GM21576 (cell line): Measurements from ENCODE around the gene CDIPT.
"Not testable (repeated sequence)": the region's sequence is repeated elsewhere in the genome, so short reads cannot be mapped to it uniquely, and the experiment has no call there.

ENCODE experiments used
- ATAC-seq: cut with Tn5 transposase; IDR thresholded peaks from one replicate; pipeline ENCODE4 v1.9.1; 2021; ENCODE audit warnings: mild to moderate bottlenecking, moderate library complexity; ENCODE audit not compliant: unreplicated experiment

CDIPT gene

DNA sequence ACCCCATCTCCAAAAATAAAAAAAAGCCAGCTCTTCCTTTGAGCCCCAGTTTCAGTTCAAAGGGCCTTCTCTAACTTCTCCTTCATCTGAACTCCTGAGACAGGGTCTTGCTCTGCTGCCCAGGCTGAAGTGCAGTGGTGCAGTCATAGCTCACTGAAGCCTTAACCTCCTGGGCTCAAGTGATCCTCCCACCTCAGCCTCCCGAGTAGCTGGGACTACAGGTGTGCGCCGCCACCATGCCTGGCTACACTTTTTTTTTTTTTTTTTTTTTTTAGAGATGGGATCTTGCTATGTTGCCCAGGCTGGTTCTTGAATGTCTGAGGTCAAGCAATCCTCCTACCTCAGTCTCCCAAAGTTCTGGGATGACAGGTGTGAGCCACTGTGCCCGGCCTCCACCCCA, 29.8 kb downstream of the CDIPT start:
- not testable (repeated sequence) for ATAC-seq

DNA sequence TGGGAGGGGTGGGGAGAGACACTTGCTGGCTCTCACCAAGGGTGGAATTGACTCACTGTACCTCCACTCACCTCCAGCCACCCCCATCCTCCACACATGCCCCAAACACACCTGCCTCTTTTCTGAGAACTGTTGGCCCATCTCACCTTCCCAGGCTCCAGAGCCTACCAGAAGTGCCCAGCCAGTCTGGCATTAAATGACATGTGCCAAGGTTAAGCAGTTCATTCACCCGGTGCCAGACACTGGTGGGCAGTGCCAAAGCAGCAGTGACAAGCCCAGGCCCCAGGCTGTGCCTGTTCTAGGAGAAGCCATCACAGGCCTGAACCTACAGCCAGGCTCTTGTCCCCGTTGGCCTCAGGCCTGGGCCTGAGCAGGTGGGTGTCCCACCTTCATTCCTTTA, 31.5 kb downstream of the CDIPT start:
- no peak for ATAC-seq

DNA sequence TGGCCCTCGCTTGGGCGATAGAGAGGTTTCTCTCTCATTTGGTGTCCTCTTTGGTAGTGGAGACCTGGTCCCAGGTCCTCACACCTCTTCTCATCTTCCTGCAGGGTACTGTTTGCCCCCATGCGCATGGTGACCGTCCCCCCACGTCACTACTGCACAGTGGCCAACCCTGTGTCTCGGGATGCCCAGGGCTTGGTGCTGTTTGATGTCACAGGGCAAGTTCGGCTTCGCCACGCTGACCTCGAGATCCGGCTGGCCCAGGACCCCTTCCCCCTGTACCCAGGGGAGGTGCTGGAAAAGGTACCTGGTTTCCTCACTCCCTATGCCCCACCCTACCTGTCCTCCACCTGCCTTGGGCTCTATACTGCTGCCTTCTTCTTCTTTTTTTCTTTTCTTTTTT, 32.3 kb downstream of the CDIPT start:
- no peak for ATAC-seq

DNA sequence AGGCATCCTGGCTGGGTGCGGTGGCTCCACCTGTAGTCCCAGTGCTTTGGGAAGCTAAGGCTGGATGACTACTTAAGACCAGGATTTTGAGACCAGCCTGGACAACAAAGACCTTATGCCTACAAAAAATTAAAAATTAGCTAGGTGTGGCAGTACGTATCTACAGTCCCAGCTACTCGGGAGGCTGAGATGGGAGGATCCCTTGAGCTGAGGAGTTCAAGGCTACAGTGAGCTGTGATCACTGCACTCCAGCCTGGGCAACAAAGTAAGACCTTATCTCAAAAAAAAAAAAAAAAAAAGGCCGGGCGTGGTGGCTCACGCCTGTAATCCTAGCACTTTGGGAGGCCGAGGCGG, 36.7 kb downstream of the CDIPT start:
- ATAC-seq: no peak

DNA sequence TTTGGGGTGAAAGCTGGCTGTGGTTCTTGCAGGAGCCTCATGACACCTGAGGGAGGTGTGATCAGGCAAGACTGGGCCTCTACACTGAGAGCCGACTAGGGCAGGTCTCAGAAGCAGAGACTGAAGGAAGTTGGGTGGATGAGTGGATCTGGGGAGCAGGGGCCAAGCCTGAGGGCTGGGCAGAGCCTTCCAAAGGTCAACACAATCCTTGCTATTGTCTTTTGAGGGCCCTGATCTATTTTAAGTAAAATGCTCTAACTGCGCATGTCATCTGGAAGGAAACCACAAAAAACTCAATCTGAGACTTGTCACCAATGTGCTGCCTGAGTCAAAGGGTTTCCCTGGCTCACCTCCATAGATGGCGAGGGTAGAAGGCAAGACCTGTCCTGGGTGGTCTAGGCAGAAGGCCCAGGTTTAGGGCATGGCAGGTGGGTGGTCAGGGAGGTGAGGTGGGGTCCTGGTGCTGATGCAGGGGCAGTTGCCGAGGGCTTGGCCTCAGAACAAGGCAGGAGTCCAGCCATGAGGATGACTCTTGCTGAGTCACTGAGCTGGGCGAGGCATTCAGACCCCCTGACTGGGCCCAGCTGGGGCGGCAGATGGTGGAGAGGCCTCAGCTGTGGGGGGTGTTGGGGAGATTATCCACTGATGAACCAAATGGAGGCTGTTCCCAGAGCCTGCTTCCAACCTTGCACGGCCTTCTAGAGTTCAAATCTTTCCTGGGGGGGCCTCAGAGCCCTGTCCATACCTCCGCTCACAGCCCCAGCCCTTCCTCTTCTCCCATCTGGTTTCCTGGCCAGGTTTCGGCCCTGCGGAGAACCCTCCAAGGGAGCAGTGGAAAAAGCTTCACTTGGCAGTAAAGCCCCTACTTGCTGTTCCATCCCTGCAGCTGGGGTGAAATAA, 37.6 kb downstream of the CDIPT start:
- no peak for ATAC-seq

DNA sequence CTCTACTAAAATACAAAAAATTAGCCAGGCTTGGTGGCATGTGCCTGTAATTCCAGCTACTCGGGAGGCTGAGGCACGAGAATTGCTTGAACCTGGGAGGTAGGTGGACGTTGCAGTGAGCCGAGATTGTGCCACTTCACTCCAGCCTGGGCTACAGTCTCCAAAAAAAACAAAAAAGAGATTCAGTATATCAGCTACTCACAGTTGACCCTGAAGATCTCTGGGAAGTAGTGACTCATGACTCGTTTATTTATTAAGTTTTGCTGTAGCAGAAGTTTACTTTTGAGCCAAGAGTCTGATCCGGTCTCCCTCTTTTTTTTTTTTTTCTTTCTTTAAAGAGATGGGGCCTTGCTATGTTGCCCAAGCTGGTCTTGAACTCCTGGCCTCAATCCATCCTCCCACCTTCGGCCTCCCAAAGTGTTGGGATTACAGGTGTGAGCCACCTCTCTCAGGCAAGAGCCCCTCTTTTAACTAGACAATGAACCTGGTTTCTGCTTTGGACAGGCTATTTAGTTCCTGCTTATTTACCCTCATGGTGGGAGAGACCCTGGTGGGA, 38.4 kb downstream of the CDIPT start:
- ATAC-seq: no peak

DNA sequence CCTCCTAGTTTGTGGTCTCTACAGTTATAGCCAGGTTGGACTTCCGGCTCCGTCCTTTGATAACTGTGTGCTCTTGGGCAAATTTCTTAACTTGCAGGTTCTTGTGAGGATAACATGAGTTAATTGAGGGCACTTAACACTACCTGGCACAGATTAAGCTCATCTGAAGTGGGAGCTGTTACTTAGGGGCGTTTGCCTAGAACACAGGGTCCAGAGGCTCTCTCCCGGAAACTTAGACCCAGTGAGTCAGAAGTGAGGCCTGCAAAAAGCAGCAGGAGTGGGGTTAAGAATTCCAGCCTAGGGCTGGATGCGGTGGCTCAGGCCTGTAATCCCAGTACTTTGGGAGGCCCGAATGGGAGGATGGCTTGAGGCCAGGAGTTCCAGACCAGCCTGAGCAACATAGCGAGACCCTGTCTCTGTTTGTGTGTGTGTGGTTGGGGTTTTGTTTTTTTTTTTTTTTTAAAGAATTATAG, 41.3 kb downstream of the CDIPT start:
- no peak for ATAC-seq

DNA sequence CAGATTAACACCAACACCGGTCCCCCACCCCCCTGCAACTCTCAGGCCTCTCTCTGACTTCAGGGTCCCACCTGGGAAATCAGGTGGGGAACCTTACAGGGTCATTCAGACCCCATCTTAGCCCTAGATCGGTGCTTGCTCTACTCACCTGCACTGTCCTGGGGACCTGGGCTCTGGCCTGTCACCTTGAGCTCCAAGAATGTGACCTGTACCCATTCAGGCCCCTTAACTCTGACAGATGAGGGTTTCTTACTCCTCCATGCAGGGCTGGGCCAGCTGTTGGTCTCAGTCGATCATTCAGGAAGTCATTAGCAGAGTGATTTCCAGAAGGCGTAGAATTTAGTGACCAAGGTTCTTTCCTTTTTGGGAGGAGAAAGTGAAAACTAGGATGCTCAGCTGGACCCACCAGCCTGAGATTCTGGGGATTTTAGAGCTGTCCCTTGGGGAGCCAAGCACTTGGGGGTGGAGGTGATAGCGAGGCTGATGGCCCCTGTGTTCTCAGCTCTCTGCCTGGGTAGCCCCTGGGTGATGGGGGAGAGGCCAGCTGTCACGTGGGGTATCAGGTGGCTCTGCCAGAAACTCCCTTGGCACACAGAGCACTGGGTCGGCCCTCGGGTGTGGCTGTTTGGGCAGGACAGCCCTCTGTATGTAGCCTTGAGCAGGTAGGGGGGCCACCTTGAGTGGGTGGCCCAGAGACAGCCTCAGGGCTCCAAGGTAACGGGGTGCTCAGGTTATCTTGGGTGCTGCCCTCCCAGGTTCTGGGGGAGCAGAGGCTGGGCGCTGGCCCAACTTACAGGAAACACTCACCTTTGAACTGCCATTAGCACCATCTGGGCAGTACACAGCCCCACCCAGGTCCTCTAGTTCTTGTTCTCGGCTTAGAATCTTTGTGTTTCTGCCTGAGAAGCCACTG, 42.0 kb downstream of the CDIPT start:
- peak; percentile 37 for ATAC-seq

DNA sequence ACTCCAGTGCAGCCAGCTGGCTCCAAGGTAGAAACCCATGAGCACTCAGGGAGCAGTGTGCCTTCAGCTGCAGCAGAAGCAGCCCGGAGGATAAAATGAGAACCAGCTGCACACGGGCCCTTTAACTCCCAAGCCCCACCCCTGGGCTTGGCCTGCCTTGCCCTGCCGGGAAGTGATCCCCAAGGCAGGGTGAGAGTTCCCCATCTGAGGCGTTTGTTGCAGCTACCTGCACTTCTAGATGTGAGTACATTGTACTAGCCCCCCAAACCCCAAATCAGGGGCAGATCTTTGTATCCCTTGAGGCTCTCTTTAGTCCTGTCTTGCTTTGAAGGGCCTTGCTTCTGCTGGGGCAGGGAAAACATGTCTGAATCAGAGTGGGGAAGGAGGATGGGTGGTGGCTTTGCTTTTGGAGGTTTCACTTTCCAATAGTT, 42.7 kb downstream of the CDIPT start, which contains the start of gene MVP:
TSS of gene MVP (plus strand) at position 192 of the 431 bp plus-strand sequence. CDS start 10,088 bp downstream, outside the sequence.
- ATAC-seq: no peak

DNA sequence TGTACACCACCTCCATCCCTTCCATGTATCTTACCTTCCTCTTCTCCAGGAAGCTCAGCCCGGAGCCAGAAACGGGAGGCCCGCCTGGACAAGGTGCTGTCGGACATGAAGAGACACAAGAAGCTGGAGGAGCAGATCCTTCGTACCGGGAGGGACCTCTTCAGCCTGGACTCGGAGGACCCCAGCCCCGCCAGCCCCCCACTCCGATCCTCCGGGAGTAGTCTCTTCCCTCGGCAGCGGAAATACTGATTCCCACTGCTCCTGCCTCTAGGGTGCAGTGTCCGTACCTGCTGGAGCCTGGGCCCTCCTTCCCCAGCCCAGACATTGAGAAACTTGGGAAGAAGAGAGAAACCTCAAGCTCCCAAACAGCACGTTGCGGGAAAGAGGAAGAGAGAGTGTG, 43.5 kb downstream of the CDIPT start:
- no peak for ATAC-seq

DNA sequence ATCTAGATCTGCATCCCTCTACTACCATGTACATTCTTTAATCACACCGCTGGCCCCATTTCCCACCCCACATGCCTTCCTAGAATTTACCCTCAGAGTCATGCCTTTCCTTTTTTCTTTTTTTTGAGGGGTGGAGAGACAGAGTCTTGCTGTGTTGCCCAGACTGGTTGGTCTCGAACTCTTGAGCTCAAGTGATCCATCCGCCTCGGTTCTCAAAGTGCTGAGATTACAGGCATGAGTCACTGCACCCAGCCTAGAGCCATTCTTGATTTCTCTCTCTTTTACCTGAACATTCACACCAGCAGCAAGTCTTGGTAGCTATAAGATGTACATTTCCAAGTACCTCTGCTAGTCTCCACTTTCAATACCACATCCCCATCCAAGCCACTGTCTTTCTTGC, 44.9 kb downstream of the CDIPT start:
- no peak for ATAC-seq

DNA sequence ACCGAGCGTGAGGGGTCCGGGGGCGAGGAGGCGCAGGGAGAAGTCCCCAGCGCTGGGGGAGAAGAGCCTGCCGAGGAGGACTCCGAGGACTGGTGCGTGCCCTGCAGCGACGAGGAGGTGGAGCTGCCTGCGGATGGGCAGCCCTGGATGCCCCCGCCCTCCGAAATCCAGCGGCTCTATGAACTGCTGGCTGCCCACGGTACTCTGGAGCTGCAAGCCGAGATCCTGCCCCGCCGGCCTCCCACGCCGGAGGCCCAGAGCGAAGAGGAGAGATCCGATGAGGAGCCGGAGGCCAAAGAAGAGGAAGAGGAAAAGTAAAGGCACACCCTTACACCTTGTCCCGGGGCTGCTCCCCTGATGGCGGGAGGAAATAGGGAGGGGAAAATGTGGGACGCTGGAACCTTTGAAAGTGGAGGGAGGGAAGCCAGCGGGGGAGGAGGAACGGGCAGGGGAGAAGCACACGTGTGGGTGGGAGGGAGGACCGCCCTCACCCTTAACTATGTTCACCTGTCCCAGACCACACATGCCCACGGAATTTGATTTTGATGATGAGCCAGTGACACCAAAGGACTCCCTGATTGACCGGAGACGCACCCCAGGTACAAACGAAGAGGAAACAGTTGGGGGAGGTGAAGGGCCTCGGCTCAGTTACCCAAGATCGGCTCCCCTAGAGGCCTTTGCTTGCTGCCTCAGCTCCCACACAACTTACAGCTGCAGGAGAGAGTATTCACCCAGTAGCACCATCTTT, 46.2 kb downstream of the CDIPT start:
- peak; percentile 14 for ATAC-seq

DNA sequence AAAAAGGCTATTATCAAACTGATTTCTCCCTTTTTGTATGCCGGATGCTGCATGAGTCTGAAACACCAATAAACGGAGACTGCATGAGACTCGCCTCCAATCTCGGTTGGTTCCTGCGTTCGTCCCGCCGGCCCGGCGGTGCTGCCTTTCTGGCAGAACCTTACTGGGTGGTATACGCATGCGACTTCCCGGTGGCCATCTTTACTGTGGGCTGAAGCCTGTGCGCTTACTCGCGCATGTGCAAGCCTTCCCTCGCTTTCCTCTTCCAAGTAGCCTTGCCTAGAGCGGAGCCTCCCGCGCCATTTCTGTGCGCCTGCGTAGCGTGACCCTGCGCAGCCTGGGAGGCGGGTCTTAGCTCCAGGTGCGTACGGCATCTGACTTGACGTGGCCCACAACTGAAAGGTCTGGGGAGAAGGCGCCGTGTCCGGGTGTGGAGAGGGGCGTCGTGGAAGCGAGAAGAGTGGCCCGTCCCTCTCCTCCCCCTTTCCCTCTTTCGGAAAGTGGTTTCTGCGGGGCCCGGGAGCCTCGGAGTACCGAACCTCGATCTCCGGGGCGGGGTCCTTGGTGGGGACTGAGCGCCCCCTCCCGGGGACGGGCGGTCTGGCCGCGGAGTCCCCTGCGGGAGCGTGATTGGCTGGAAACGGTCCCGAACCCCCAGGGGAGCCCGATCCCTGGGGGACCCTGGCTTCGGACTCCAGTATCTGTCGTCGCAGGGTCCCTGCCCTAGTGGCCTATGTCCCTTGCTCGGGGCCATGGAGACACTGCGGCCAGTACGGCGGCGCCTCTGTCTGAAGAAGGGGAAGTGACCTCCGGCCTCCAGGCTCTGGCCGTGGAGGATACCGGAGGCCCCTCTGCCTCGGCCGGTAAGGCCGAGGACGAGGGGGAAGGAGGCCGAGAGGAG, 47.0 kb downstream of the CDIPT start, which contains the start of gene PAGR1:
TSS of gene PAGR1 (plus strand) at position 360 of the 901 bp plus-strand sequence. CDS start at position 734, 374 bp downstream.
- peak; percentile 49 for ATAC-seq

DNA sequence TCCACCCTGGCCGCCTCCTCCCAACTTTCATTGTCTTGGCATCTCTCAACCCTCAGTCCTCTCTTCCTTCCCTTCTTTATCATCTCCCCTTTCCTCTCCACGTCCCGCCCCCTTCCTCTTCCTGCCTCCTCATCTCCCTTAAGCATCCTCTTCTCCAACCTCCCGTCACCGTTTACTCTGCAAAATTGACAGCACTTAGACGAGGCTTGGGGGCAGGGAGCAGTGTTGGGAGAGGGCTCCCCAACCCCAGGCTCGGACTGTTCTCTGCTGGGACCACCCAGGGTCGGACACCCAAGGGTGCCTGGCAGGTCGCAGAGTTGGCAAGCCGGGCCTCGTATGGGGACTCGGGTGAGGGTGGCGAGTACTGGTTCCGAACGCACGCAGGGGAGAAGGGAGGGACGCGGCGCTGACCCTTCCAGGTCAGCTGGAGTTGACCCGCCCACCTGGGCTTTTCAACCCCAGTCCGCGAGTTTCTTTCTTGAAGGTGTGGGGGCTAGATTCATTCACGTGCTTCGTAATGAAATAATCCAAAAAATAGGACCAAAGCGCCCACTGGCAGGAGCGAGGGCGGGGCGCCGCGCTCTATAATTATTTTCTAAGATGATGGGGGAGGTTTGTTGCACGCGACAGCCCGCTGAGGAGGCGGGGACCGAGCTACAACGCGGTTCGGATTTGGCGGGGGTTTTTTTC, 47.8 kb downstream of the CDIPT start:
- ATAC-seq: no peak

DNA sequence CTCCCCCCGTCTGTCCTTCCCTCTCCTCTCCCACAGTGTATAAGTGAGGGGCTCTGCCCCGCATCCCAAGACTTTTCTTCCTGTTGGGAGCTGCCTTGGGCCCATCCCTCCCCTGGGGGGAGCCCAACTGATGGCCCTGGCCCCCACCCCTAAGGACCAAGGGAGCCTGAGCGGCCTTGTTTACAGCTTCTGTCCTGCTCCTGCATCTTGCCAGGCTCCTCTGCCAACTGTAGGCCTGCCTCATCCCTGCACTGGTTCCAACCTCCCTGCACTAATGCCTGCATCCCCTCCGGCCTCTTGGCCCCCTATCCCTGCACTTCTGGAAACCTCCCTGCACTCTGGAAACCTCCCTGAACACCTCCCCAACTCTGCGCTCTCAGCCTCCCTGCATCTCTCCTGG, 48.4 kb downstream of the CDIPT start:
- no peak for ATAC-seq

DNA sequence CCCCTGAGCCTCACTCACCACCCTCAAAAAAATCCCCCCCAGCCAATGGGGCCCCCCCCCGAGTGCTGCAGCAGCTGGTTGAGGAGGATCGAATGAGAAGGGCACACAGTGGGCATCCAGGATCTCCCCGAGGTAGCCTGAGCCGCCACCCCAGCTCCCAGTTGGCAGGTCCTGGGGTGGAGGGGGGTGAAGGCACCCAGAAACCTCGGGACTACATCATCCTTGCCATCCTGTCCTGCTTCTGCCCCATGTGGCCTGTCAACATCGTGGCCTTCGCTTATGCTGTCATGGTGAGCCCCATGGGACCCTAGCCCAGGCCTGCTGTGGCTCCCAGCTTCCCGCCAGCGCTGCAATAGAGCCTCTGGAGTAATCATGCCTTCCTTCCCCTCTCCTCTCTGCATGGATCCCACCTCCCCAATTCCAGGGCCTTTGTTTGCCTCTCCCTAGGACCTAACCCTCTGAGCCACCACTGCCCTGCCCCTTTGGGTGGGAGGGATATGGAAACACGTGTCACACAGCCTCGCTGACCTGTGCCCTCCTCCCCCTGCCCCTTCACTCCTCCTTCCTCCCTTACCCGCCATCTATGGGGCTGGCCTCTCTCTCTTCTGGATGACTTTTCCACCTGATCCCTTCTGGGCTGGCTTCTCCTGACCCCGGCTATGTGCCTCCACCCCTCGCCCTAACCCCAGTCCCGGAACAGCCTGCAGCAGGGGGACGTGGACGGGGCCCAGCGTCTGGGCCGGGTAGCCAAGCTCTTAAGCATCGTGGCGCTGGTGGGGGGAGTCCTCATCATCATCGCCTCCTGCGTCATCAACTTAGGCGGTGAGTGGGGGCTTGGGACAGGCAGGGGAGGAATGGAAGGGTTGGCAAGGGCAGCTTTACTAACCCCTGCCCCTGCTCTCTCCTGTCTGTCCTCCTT, 49.1 kb downstream of the CDIPT start:
- no peak for ATAC-seq

DNA sequence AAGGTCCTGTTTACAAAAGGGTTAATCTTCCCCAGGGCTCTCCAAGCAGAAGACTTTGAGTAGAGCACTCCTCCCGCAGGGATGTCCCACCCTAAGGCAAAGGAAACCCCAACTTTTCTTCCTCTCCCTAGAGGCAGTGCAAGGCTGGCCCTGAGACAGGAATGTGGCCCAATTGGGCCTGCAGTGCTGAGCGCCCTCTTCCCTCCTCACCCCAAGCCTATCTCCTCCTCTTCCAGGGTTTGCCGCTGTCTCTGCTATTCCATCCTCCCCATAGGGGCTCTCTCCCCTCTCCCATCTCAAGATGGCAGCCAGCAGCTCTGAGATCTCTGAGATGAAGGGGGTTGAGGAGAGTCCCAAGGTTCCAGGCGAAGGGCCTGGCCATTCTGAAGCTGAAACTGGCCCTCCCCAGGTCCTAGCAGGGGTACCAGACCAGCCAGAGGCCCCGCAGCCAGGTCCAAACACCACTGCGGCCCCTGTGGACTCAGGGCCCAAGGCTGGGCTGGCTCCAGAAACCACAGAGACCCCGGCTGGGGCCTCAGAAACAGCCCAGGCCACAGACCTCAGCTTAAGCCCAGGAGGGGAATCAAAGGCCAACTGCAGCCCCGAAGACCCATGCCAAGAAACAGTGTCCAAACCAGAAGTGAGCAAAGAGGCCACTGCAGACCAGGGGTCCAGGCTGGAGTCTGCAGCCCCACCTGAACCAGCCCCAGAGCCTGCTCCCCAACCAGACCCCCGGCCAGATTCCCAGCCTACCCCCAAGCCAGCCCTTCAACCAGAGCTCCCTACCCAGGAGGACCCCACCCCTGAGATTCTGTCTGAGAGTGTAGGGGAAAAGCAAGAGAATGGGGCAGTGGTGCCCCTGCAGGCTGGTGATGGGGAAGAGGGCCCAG, 50.0 kb downstream of the CDIPT start:
- ATAC-seq: no peak
